8988T (cell line): ENCODE results near the gene USB1.

Source experiments
- DNase-seq: peaks from one replicate; pipeline ENCODE4 v3.0.0; 2011

Gene USB1

GRCh38 chr16:58000706-58001676, at the start of gene USB1:
Gene USB1, plus strand, starts transcription at chr16:58001407. Its CDS starts 77 bp downstream, at chr16:58001484.
- peak; percentile 100 for DNase-seq

GRCh38 chr16:57952909-57953308, 48.3 kb upstream of the USB1 start:
- DNase-seq = no peak

GRCh38 chr16:57953857-57954256, 47.4 kb upstream of the USB1 start:
- no peak for DNase-seq

- DNase-seq = no peak
Observed at GRCh38 chr16:57955572-57956188, 45.5 kb upstream of the USB1 start.

- no peak for DNase-seq
Observed at GRCh38 chr16:57956270-57956808, 44.9 kb upstream of the USB1 start.

GRCh38 chr16:57956924-57957672, 44.1 kb upstream of the USB1 start:
- no peak for DNase-seq

- DNase-seq = no peak
Observed at GRCh38 chr16:57957673-57958392, 43.4 kb upstream of the USB1 start.

- no peak for DNase-seq
Observed at GRCh38 chr16:57958544-57958943, 42.7 kb upstream of the USB1 start.

- no peak for DNase-seq
Observed at GRCh38 chr16:57959121-57959520, 42.1 kb upstream of the USB1 start.

- no peak for DNase-seq
Observed at GRCh38 chr16:57959804-57960203, 41.4 kb upstream of the USB1 start.

- DNase-seq = no peak
Observed at GRCh38 chr16:57960310-57960709, 40.9 kb upstream of the USB1 start.

- DNase-seq = no peak
Observed at GRCh38 chr16:57960826-57961472, 40.3 kb upstream of the USB1 start.

- DNase-seq = no peak
Observed at GRCh38 chr16:57961538-57961937, 39.7 kb upstream of the USB1 start.

GRCh38 chr16:57962046-57962445, 39.2 kb upstream of the USB1 start:
- DNase-seq = no peak

GRCh38 chr16:57962756-57963155, 38.5 kb upstream of the USB1 start:
- no peak for DNase-seq

GRCh38 chr16:57964157-57964700, 37.0 kb upstream of the USB1 start:
- DNase-seq = no peak

- no peak for DNase-seq
Observed at GRCh38 chr16:57966204-57966771, 34.9 kb upstream of the USB1 start.

GRCh38 chr16:57966986-57967385, 34.2 kb upstream of the USB1 start:
- no peak for DNase-seq

GRCh38 chr16:57967916-57968315, 33.3 kb upstream of the USB1 start:
- DNase-seq = no peak

GRCh38 chr16:57969451-57970123, 31.6 kb upstream of the USB1 start:
- DNase-seq = no peak

- no peak for DNase-seq
Observed at GRCh38 chr16:57970319-57970718, 30.9 kb upstream of the USB1 start.
